A172 (cell line): ENCODE results near the gene NDST1. TPM values are rescaled to one million over a fixed set of nuclear protein-coding genes. Genes with fewer than 3 reads are reported as not detected.

Experiments
- DNase-seq: peaks from one replicate; pipeline ENCODE4 v3.0.0-alpha.2; 2015; ENCODE audit warnings: low spot score
- total RNA-seq: library from RNA; depleted of rRNA; stranded (reverse); fragments of >200 nt; shearing (Covaris generic); gene quantifications from 2 replicates; pipeline ENCODE4 v1.2.3, GENCODE V29; 2014; rRNA removed

The NDST1 gene
- total RNA-seq, 1 experiment from 2014 or later = 55.4 TPM

- no peak for DNase-seq
Observed at GRCh38 chr5:150606476-150606875, 98.5 kb downstream of the NDST1 start.

GRCh38 chr5:150607105-150607504 lies 99.2 kb downstream of the NDST1 start:
- DNase-seq = no peak

Other genes with a start within 250 kb of the NDST1 start
- 1.2 and 1.3 TPM in 2 replicates for gene CAMK2A, start 218.4 kb upstream of the NDST1 start, total RNA-seq
- 1.9 and 5.0 TPM in 2 replicates for gene ARSI, start 205.2 kb upstream of the NDST1 start, total RNA-seq
- gene TCOF1, start 150.4 kb upstream of the NDST1 start, total RNA-seq = 56.5 and 58.3 TPM in 2 replicates
- 1.1 TPM in 1 of 2 replicates, not detected in the other for gene CD74, start 95.2 kb upstream of the NDST1 start, total RNA-seq
- 2,916 and 3,804 TPM in 2 replicates for gene RPS14, start 58.4 kb upstream of the NDST1 start, total RNA-seq
- gene SYNPO, start 132.5 kb downstream of the NDST1 start, total RNA-seq = 7.2 and 9.0 TPM in 2 replicates
- 0.07 and 0.45 TPM in 2 replicates for gene MYOZ3, start 153.1 kb downstream of the NDST1 start, total RNA-seq
- gene RBM22, start 192.9 kb downstream of the NDST1 start, total RNA-seq = 36.4 and 45.8 TPM in 2 replicates